ENCODE measurements around the gene TPPP.

Gene TPPP

DNA sequence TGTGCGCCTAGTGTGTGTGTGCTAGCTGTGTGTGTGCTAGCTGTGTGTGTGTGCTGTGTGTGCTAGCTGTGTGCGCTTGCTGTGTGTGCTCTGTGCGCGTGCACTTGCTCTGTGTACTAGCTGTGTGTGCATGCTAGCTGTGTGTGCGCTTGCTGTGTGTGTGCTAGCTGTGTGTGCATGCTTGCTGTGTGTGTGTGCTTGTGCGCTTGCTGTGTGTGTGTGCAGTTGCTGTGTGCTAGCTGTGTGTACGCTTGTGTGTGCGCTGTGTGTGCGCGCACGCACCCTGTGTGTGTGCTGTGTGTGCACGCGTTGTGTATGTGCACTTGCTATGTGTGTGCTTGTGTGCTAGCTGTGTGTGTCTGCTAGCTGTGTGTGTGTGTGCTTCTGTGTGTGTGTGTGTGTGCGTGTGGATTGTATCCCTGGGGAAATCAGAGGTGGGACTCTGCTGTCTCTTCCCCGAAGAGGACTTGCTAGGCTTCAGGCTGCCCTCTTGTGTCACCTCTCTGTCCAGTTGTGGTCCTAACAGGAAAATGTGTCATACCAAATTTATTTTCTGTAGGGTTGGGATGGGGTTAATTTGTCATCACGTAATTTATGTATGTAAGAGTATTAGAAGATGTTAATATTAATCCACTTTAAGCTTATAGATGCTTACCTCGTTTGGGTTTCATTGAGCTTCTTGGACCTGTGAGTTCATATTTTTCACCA is 38.9 kb downstream of the TPPP start:
- DNase-seq (ENCODE audit: low spot score): no peak
- TF ChIP-seq, protein P1, sequence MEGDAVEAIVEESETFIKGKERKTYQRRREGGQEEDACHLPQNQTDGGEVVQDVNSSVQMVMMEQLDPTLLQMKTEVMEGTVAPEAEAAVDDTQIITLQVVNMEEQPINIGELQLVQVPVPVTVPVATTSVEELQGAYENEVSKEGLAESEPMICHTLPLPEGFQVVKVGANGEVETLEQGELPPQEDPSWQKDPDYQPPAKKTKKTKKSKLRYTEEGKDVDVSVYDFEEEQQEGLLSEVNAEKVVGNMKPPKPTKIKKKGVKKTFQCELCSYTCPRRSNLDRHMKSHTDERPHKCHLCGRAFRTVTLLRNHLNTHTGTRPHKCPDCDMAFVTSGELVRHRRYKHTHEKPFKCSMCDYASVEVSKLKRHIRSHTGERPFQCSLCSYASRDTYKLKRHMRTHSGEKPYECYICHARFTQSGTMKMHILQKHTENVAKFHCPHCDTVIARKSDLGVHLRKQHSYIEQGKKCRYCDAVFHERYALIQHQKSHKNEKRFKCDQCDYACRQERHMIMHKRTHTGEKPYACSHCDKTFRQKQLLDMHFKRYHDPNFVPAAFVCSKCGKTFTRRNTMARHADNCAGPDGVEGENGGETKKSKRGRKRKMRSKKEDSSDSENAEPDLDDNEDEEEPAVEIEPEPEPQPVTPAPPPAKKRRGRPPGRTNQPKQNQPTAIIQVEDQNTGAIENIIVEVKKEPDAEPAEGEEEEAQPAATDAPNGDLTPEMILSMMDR (IDR thresholded peaks at IDR 0.05; ENCODE audit: extremely low read depth, insufficient read depth, missing control alignments): peak; percentile 3
- in situ Hi-C loops (cut with MboI; ENCODE audit: low pct_unique_long_range_greater_than_20kb, low sequenced_read_pairs, unreplicated experiment): no loop called here

DNA sequence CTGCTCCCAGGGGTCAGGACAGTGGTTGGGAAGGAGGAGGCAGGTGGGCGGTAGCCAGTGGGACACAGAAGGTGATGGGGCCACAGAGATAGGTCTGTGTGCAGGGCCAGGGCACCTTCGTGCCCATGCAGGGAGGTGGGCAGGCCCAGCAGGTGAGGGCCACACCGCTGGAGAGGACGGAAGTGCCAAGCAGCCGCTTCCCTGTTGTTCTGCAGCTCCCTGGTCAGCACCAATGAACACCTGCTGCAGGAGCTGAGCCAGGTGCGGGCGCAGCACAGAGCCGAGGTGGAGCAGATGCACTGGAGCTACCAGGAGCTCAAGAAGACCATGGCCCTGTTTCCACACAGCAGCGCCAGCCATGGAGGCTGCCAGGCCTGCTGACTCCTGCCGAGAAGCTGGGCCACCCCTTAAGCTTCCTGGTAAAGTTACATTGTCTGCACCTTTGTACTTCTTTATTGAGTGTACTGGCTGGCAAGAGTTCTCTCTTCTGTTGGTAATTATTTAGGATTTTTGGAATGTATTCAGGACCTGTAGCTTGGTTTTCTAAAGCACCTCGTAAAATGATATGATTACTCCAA is 40.3 kb downstream of the TPPP start:
- TF ChIP-seq, protein P1 (IDR thresholded peaks at IDR 0.05; ENCODE audit: extremely low read depth, insufficient read depth, missing control alignments): no peak
- no peak for DNase-seq (ENCODE audit: low spot score)
- in situ Hi-C loops (cut with MboI; ENCODE audit: low pct_unique_long_range_greater_than_20kb, low sequenced_read_pairs, unreplicated experiment): no loop called here

DNA sequence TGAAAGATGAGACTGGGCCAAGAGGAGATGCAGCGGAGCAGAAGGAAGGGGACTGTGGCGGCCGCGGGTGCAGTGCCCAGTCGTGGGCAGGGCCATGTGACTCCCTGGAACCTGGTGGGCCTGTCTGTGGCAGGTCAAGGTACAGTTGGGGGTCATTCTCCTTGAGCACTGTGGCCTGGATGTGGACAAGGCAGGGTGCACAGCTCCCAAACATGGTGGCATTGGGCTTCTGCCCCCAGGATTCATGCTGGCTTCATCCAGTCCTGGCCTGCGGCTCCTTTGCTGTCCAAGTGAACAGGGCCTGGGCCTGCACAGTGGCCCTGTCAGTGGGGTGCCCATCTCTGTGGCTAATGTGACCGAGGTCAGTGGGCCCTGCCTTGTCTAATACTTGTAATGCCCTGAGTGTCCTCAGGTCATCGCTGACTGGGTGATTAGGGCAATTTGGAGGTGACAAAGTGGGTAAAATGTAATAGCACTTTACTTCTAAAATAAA is 41.1 kb downstream of the TPPP start:
- in situ Hi-C loops (cut with MboI; ENCODE audit: low pct_unique_long_range_greater_than_20kb, low sequenced_read_pairs, unreplicated experiment): no loop called here
- TF ChIP-seq, protein P1 (IDR thresholded peaks at IDR 0.05; ENCODE audit: extremely low read depth, insufficient read depth, missing control alignments): no peak
- DNase-seq (ENCODE audit: low spot score): no peak

DNA sequence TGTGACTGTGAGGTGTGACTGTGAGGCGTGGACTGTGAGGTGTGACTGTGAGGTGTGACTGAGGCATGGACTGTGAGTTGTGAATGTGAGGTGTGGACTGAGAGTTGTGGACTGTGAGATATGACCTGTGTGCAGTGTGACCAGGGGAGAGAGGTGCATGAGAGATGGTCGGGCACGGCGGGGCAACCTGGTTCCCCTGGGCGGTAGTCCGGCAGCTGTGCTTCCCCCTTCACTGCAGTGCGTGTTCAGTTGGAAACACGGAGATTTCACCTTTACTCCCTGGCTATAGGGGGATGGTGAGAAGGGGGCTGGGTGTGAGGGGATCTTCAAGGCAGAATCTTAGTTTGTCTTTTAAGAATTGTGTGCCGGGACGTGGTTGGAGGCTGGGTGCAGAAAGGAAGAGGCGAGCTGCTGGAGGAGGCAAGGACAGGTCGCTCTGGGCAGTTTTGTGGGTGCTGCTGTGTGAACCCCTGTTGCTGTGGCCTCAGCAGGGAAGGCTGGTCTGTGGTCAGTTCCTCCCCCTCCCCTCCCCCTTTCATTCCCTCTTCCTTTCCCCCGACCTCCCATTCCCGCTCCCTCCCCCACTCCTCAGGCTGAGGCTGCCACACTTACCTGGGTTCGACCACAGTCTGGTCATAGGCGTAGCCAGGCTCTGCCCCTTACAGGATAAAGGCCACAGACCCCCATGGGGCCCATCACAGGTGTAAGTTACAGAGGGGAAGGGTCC is 41.7 kb downstream of the TPPP start:
- in situ Hi-C loops (cut with MboI; ENCODE audit: low pct_unique_long_range_greater_than_20kb, low sequenced_read_pairs, unreplicated experiment): no loop called here
- DNase-seq (ENCODE audit: low spot score): no peak
- TF ChIP-seq, protein P1 (IDR thresholded peaks at IDR 0.05; ENCODE audit: extremely low read depth, insufficient read depth, missing control alignments): no peak

DNA sequence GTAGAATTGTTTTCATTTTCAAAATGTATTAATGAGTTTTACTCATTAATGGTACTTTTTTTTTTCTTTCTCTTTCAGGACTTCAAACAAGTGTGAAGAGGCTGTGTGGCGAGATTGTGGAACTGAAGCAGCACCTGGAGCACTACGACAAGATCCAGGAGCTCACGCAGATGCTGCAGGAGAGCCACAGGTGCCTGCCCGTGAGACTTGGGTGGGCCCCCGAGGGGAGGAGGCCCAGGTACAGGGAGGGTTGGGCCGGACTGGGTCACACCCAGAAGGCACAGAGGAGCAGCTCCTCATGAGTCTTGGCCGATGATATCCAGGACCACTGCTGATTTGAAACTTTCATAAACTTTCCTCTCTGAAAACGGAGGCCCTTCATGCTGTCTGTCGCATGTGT is 45.4 kb downstream of the TPPP start:
- in situ Hi-C loops (cut with MboI; ENCODE audit: low pct_unique_long_range_greater_than_20kb, low sequenced_read_pairs, unreplicated experiment): no loop called here
- TF ChIP-seq, protein P1 (IDR thresholded peaks at IDR 0.05; ENCODE audit: extremely low read depth, insufficient read depth, missing control alignments): no peak
- no peak for DNase-seq (ENCODE audit: low spot score)

DNA sequence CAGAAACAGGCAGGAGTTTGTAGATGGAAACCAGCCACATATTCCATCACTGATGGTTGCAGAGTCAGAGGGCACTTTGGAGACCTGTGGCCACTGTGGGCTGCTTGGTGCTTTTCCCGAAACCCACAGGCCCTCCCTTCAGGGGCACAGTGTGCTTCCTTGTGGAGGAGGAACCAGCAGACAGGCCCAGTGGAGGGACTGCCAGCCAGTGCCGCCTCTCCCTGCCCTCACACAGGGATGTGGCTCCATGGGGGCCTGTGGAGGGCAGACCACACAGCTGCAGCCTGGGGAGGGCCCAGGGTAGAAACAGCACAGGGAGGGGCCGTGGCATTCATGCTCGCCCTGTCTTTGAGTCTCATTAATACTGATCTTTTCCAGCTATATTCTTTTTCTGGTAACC is 45.8 kb downstream of the TPPP start:
- in situ Hi-C loops (cut with MboI; ENCODE audit: low pct_unique_long_range_greater_than_20kb, low sequenced_read_pairs, unreplicated experiment): no loop called here
- TF ChIP-seq, protein P1 (IDR thresholded peaks at IDR 0.05; ENCODE audit: extremely low read depth, insufficient read depth, missing control alignments): no peak

More for the DNA sequence above, 45.8 kb downstream of the TPPP start:
- no peak for DNase-seq (ENCODE audit: low spot score)

Measured in GM13977 (cell line).